Activated CD8-positive, alpha-beta memory T cell treated with anti-CD3 and anti-CD28 coated beads, Interleukin-2, amount 50 U/mL, for 24 hours (primary cell): Measurements from ENCODE around the gene HILPDA.
"Not testable (repeated sequence)": the region's sequence is repeated elsewhere in the genome, so short reads cannot be mapped to it uniquely, and the experiment has no call there.

Source experiments
- DNase-seq: peaks from one replicate; pipeline ENCODE4 v3.0.0-alpha.2; 2020; ENCODE audit errors: extremely low read depth

HILPDA gene

DNA sequence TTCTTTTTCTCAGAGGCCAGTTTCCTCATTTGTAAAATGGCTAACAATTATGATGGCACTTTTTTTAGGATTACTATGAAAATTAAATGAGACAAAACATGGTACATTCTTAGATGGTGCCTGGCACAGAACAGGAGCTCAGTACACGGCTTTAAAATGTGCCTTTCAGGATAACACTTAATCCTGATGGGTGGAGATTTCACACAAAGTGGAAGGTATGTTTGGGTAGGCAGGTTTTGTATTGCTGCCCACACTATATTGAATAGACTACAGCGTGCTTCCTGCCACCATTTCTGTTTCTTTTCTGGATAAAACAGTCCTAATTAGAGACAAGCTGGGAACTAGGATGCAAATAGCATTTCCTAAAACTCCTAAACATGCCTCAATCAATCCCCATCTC lies 23.9 kb upstream of the HILPDA start:
- no peak for DNase-seq

DNA sequence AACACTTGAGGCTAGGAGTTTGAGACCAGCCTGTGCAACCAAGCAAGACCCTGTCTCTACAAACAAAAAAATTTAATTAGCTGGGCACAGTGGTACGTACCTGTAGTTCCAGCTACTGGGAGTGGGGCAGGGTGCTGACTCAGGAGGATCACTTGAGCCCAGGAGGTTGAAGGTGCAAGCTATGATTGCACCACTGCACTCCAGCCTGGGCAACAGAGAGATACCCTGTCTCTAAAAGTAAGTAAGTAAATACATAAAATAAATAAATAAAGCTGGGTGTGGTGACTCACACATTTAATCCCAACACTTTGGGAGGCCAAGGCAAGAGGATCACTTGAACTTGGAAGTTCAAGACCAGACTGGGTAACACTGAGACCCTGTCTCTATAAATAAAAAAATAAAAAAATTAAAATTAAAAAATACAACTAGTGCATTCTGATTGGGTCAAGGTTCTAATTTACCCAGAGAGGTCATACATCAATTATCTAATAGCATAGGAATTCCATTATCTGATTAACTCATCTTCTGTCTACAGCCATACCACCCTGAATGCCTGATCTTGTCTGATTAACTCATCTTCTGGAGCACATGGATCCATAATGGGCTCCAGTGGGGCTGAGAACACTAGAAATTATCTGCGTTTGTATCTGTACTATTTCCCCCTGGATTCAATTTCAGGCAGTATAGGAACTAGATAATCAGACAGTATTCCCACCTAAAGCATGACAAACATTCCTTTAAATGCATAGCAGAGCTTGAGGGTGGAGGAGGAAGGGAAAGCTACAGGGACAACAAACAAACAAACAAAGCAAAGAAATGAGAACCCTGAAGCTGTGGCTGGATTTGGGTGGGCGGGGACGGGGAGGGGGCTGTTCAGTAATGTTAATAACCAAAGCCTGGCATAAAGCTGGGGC lies 21.0 kb upstream of the HILPDA start:
- no peak for DNase-seq

DNA sequence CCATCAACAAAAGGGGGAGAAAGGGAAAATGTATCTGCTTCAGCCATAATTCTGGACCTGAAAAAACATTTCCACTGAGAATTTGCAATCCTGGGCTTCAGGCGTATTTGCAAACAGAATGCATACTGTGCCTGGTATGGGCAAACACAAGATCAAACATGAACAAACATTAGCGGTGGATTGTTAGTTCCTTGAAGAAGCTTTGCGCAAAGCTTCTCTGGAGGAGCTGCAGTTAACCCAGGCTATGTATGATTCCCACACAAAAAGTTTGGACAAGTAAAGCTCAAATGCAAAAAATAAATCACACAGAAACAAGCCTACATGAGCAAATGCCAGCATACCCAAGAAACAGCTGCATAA lies 20.4 kb upstream of the HILPDA start:
- no peak for DNase-seq

DNA sequence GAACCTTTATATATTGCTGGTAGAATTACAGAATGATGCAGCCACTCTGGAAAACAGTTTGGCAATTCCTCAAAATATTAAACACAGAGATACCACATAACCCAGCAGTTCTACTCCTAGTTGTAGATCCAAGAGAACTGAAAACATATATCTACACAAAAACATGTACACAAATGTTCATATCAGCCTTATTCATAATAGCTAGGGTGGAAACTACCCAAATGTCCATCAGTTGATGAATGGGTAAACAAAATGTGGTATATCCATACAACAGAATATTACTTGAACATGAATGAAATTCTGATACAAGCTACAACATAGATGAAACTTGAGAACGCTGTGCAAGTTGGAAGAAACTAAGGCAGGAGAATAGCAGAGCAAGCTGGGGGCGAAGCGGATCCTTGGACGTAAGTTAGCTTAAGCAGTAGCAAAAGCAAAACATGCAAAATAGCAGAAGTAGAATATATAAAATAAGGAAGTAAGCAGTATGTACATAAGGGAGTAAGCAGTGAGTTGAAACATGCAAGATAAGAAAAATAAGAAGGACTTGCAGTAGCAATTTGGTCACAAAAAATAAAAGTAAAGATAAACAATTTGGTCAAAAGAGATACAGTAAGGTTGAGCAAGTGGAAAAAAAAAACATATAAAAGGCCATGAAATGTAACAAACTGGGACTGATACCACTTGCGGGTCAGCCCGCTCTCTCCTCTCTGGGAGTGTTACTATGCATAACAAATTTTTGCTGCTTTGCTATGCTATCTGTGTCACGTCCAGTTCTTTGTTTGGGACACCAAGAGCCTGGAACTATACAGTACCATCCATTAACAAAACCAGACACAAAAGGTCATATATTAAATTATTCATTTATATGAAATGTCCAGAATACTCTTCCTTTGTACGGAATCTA lies 18.0 kb upstream of the HILPDA start:
- DNase-seq = no peak

DNA sequence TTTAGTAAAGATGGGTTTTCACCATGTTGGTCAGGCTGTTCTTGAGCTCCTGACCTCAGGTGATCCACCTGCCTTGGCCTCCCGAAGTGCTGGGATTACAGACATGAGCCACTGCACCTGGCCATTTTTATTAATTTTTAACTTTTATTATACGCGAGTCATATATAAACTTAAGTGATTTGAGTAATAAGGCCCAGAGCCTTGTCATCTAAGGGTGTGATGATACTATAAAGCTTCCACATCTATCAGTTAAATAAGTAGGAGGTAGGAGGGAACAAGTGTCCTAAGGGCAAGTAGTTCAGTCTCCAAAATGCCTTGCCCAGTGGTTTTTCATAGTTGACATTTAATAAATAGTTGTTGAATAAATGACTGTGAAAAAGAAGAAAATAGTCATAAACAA lies 13.3 kb upstream of the HILPDA start:
- DNase-seq = no peak

DNA sequence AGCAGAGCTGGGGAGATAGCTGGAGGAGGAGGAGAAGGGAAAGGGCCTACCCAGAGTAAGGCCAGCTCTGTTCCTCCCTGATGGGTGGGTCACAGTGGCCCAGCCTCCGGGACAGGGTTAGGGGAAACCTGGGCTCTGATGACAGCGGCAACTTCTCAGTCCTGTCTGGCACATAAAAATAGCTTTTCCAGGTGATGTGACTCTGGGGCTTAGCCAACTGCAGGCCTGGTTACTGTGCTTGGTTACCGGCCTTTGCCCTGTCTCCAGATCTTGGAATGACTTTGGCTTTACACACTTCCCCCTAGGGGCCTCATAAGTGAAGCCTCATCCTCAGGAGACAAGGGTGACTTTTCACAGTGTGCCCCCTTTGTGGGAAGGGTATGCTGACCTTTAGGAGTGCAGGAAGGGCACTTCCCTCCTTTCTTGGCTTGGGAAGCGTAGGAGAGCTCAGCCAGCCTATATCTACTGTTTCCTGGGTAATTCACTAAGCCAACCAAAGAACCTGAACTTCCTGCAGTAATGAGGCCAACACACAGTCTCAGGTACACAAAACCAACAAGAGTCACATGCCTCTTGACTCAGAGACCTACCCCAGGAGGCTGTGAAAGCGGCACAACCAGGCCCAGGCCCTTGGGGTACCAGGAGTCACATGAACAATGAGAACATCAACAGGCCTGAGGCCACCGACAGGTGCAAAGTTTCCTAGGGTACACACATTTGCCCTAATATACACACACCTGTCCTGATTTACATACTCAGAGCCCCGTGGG lies 11.7 kb upstream of the HILPDA start:
- no peak for DNase-seq

DNA sequence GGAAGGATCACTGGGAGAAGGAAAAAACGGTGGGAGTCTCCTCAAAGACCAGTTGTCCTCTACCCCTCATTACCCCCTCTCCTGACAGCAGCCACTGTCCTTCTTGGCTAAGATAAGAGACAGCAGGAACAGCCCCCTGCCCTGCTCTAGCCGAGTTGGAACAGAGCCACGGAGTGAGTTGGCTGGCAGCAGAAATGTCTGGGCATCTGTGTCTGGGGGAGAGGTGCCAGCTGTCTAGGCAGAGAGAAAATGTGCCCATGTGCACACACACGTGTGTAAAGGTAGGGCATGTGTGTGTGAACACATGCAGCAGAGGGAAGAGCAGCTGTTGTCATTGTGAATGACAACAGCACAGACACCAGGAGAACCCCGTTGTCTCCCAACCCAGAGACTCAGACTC lies 9.4 kb upstream of the HILPDA start:
- DNase-seq = no peak

DNA sequence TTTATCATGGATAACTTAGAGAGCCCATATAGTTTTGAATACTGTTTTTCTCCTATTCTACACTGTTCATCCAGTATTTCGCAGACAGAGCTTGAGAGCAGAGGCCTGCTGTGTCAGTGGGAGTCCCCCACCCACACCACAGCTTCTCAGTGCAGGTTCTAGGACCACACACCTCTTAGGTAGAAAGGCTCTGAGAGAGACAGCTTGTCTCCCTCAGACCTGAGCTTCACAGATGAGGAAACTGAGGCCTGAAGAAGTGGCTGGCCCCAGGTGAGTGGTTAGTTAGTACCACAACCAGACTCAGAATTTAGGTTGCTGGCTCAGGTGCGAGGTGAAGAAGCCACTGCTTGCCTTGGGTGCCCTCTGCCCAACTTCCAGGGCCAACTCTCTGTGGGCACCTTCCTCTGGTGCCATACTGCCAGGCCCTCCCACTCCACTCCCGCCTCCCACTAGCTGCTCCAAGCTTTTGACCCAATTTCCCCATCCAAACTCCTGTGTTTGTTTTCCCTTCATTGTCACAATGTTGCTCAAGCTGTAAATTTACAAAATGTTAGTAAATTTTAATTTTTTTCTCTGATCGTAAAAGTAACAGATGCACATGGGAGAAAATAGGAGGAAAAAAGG lies 7.6 kb upstream of the HILPDA start:
- DNase-seq = no peak

DNA sequence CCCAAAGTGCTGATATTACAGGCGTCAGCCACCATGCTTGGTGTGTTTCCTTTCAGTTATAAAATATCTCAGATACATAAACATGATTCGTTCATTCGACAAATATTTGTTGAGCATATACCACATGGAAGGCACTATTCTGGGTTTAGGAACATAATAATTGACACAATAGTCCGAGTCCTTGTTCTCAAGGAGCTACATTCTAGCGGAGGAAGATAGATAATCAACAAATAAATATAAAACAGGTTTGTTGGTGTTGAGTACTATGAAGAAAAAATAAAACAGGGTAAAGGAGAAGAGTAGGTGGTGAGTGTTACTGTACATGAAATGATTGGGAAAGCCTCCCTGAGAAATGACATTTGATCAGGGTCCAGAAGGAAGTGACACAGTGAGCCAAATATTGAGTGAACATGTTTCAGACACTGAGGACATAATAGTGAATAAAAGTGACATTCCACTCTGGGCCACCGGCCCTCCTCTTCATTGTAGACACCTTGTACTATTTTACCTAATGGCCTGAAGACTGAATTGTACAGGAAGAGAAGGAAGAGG lies 6.9 kb upstream of the HILPDA start:
- DNase-seq = no peak

DNA sequence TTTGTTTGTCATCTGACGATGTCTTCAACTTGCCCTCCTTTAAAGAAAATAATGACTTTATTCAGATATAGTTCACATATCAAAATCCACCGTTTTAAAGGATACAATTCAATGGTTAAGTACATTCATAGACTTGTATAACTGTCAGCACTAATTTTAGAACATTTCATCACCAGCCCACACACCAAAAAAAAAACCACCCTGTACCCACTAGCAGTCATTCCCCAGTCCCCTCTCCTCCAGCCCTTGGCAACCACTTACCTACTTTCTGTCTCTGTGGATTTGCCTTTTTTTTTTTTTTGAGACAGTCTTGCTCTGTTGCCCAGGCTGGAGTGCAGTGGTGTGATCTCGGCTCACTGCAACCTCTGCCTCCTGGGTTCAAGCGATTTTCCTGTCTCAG lies 5.3 kb upstream of the HILPDA start:
- DNase-seq = no peak

DNA sequence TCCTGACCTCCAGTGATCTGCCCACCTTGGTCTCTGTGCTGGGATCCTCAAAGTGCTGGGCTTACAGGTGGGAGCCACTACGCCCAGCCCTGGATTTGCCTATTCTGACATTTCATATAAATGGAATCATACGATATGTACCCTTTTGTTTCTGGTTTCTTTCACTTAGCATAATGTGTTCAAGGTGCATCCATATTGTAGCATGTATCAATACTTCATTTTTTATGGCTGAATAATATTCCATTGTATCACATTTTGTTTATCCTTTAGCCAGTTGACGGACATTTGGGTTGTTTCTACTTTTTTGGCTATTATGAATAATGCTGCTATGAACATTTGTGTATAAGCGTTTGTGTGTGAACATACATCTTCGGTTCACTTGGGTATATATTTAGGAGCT lies 4.8 kb upstream of the HILPDA start:
- DNase-seq = no peak

DNA sequence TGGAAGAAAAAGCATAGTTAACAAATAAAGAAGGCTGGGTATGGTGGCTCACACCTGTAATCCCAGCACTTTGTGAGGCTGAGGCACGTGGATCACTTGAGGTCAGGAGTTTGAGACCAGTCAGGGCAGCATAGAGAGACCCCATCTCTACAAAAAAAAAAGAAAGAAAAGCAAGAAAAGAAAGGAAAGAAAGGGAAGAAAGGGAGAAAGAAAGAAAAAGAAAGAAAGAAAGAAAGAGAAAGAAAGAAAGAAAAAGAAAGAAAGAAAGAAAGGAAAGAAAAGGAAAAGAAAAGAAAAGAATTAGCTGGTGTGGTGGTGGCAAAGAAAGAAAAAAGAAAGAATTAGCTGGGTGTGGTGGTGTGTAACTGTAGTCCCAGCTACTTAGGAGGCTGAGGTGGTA lies 3.1 kb upstream of the HILPDA start:
- DNase-seq = no peak

DNA sequence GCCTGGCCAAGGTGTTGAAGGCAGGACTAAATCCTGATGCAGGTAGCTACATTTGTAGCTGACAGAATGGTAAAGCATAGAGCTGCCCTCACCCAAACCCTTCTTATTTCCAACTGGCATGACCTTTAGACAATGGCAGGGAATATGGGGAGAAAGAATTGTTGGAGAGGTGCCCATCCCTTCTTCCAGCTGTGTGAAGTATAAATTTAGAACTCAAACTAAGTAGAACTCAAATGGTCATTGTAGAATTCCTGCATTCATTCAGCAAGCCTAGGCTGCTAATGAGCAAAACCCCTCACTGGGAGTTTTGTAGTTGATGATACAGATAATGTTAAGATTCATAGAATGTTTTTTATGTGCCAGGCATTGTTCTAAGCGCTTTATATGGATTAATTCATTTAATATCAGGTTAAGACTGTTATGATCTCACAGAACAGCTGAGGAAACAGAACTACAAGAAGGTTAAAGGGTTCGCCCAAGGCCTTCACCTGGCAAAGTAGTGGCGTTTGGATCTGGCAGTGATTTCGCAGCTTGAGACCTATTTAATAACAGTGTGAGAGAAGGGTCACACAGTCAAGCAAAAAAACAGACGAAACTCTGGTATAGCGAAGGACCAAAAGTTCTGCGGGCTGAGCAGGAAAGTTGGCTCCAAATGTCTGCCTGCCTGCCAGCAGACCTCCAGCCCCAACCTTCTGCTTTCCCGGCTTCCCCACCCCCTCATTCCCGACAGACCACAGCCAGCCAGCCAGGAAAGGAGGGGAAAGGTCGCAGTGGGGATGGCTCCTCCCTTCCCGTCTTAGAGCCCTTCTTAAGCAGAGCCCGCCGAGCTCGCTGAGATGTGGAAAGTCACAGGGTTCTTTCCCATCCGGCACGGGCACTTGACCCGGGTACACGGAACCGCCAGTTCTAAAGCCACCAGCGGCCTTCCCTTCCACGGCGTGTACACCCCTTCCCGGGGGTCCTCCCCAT lies 1.6 kb upstream of the HILPDA start:
- no peak for DNase-seq

DNA sequence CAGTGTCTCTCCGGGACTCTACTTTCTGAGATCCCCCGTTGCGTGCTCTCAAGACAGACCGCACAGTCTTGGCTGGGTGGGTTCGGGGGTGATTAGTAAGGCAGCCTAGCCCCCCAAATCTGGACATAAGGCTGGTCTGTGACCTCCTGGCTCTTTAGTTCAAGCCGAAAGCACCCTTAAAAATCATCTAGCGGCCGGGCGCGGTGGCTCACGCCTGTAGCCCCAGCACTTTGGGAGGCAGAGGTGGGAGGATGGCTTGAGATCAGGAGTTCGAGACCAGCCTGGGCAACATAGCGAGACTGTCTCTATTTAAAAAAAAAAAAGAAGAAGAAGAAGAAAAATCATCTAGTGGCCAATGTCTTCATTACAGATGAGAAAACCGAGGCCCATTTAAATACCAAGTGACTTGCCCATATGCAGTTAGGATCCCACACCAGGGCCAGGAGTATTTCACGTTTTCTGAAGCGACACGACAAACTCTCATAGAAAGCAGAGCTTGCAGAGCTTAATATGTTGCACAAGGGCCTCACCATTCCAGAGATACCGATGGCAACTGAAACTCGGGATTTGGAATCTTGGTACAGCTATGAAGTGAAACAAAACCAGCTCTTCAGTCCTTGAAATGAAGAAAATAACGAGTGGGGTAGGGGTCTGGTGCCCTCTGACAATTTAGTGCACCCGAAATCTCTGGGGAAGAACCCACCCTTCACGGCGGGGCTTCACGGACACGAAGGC lies 703 bp upstream of the HILPDA start:
- DNase-seq = no peak

DNA sequence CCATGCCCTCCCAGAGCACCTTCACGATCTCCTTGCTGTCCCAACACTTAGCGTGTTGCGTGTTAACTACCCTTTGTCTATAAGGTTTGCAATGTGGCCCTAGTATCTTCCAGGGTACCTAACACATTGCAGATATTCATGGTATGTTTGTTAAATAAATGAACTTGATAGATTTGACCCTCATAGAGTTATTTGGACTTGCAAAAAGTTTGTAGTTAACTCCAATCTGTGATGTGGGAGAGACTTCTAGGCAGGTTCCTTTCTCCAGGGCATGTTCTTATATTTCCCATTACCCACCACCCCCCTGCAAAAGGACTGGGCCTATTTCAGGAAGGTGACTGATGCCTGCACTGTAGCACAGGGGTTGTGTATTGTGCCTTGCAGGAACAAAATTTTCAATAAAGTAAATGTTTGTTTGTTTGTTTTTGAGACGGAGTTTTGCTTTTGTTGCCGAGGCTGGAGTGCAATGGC lies 612 bp downstream of the HILPDA start:
- DNase-seq = no peak

DNA sequence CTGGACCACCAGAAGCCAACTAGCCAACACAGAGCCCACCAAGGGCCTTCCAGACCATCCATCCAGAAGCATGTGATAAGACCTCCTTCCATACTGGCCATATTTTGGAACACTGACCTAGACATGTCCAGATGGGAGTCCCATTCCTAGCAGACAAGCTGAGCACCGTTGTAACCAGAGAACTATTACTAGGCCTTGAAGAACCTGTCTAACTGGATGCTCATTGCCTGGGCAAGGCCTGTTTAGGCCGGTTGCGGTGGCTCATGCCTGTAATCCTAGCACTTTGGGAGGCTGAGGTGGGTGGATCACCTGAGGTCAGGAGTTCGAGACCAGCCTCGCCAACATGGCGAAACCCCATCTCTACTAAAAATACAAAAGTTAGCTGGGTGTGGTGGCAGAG lies 1.7 kb downstream of the HILPDA start:
- not testable (repeated sequence) for DNase-seq

DNA sequence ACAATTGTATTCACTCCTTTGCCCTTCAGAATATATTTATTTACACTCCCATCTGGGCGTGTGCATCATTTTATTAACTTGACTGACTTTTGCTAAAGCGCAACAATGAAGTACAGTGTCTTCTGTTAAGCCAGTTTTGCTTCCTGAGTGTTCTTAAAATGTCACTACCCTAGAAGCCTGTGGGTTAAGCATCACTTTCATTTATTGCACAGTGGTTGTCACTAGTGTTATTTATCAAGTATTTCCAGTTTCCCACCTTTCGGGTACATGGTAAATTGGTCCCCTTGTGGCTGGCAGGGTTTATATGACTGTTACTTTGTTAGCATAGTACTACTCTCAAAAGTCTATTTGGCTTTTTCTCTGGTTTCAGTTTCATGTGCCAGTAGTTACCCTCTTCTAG lies 3.3 kb downstream of the HILPDA start:
- no peak for DNase-seq

DNA sequence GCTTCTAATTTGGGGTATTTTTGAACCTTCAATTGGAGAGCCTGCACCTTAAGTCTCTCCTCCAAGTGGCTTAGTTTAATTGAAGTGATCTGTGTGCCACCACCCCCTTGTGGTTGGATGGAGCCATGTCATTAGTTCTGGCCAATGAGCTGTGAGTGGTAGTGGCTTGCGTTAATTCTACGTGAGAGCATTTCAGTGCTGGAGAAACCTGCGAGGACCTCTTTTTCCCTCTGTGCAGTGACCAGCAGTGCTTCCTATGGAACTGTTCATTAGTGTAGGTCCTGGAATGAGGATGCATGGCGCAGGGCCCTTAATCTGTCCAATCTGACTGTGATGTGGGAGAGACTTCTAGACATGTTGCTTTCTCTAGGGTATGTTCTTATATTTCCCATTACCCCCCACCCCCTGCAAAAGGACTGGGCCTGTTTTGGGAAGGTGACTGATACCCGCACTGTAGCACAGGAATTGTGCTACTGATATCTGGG lies 3.8 kb downstream of the HILPDA start:
- no peak for DNase-seq

DNA sequence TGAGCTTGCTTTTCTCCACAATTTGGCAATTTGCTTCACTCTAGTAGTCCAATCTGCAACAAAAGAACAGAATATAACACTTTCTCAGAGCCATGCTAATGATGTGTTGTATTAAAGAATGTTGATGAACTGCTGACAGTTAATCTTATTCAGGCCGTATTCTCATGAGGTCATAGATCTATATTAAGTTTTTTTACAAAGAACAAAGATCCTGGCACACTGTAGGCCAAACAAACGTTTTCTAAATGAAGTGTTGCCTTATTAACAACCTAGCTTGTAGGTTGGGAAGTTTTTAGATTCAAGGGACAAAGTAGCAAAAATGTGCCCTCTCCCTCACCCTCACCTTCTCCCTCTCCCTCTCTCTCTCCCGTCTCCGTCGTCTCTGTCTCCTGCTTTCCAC lies 6.8 kb downstream of the HILPDA start:
- no peak for DNase-seq
